CD4-positive, CD25-positive, alpha-beta regulatory T cell (primary cell): ENCODE results near the gene AQP9. TPM values are rescaled to one million over a fixed set of nuclear protein-coding genes. Genes with fewer than 3 reads are reported as not detected.

Source experiments
- ATAC-seq, 2 donors: fragments of 150-1000 bp; cut with Tn5 transposase; one replicate each; pipeline ENCODE4 v1.10.0; 2021; ENCODE audit warnings: low read depth in 2 of 2, moderate number of reproducible peaks in 2 of 2, moderate library complexity in 1 of 2
- DNase-seq, 3 donors: peaks; one replicate each; pipeline versions ENCODE4 v3.0.0 to v3.0.0-alpha.2; 2012 to 2022; ENCODE audit warnings: mixed read lengths in 1 of 3
- H3K27ac ChIP-seq: one replicate; pipeline ENCODE4 v1.7.0; 2013; ENCODE audit warnings: mild to moderate bottlenecking, low read length; ENCODE audit not compliant: insufficient read depth, poor library complexity, severe bottlenecking
- H3K27me3 ChIP-seq: one replicate; pipeline ENCODE4 v1.7.0; 2013; ENCODE audit warnings: low read length; ENCODE audit not compliant: control insufficient read depth, insufficient read depth
- H3K36me3 ChIP-seq: one replicate; pipeline ENCODE4 v1.7.0; 2013; ENCODE audit warnings: mild to moderate bottlenecking, low read length, moderate library complexity; ENCODE audit not compliant: control insufficient read depth, insufficient read depth
- H3K4me1 ChIP-seq: 2 replicates; pipeline ENCODE4 v1.7.0; 2013; ENCODE audit warnings: mild to moderate bottlenecking, low read length; ENCODE audit not compliant: insufficient read depth, control insufficient read depth, poor library complexity, severe bottlenecking
- H3K4me3 ChIP-seq: one replicate; pipeline ENCODE4 v1.7.0; 2013; ENCODE audit warnings: low read depth, mild to moderate bottlenecking, low read length, moderate library complexity
- H3K9me3 ChIP-seq, 2 experiments: 1 replicate in 1 of 2; 2 replicates in 1 of 2; pipeline ENCODE4 v1.7.0; 2013; ENCODE audit warnings: low read length in 2 of 2, mild to moderate bottlenecking in 1 of 2, moderate library complexity in 1 of 2; ENCODE audit not compliant: control insufficient read depth in 2 of 2
- H3K27ac Mint-ChIP-seq, 3 donors: one replicate each; pipeline ENCODE4 v1.8.0; 2020 to 2022; ENCODE audit warnings: mild to moderate bottlenecking in 3 of 3, mixed read lengths in 3 of 3, moderate library complexity in 2 of 3
- H3K27me3 Mint-ChIP-seq: one replicate; pipeline ENCODE4 v1.8.0; 2022; ENCODE audit warnings: mild to moderate bottlenecking, mixed read lengths
- H3K36me3 Mint-ChIP-seq: one replicate; pipeline ENCODE4 v1.8.0; 2020; ENCODE audit warnings: mixed read lengths
- H3K4me1 Mint-ChIP-seq, 4 donors: one replicate each; pipeline ENCODE4 v1.8.0; 2020 to 2022; ENCODE audit warnings: mixed read lengths in 4 of 4, mild to moderate bottlenecking in 1 of 4
- H3K4me3 Mint-ChIP-seq, 4 donors: one replicate each; pipeline ENCODE4 v1.8.0; 2020 to 2022; ENCODE audit warnings: mild to moderate bottlenecking in 4 of 4, mixed read lengths in 4 of 4, moderate library complexity in 3 of 4
- H3K9me3 Mint-ChIP-seq, 7 donors: one replicate each; pipeline ENCODE4 v1.8.0; 2020 to 2022; ENCODE audit warnings: mixed read lengths in 7 of 7, mild to moderate bottlenecking in 3 of 7, moderate library complexity in 2 of 7
- polyA plus RNA-seq, 4 donors: library from polyadenylated mRNA; unstranded; fragments of 300-500 nt; fragmentation: Illumina TruSeq; gene quantifications; one replicate each; pipeline ENCODE4 v1.2.3, GENCODE V29; 2021
- total RNA-seq: library from RNA; stranded (reverse); gene quantifications from one replicate; pipeline ENCODE4 v1.2.3, GENCODE V29; 2022

AQP9 gene
- total and polyA plus RNA-seq, 5 donors from 2014 or later, result 0.11 to 0.26 TPM; not detected in 3

DNA sequence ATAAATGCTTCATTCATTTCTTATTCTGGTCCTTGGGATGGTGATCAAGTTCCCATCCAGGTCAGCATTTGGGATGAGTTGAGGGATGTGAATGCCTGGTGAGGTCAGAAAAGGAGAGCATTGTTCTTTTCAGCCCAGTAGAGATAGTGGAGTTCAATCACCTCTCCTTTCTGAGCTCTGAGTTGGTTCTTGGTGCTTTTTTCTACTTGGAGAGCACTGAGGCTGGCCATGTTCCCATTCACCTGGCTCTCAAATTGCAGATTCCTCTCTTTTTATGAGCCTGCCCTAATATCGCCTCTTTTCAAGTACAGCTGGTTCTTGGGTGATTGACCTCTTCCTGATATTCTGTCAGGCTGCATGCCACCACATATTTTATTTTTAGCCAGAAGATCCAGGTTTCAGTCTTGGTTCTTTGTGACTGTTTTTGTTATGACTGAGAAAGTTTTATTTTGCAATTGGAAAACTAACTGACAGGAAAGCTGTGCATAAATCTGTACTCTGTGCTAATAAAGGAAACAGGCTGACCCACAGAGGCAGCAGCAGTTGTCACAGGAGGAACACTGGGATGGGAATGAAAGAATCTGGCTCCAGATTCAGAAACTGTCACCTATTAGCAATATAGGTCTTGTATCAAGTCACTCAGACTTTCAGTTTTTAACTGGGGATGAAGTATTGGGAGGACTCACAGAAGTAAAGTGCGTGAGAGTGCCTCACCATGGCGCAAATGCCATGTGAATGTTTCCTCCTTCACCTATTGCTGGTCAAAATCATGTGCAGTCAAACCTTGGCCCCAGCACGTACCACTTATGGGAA, 10.7 kb downstream of the AQP9 start:
- ATAC-seq (no peak), DNase-seq (no peak)
- no peaks in the 10 kb centered on the region for H3K4me1 ChIP-seq
- no peaks in the 10 kb centered on the region for H3K36me3 Mint-ChIP-seq
- no peak overlapping the region for H3K4me3 Mint-ChIP-seq
- H3K9me3 ChIP-seq, result no peaks in the 10 kb centered on the region
- no peaks in the 10 kb centered on the region for H3K36me3 ChIP-seq
- H3K27me3 Mint-ChIP-seq, result peaks cover 15% of the 10 kb centered on the region
- H3K27me3 ChIP-seq, result no peaks in the 10 kb centered on the region
- peaks cover 0 to 3% (median 0%) of the 10 kb centered on the region in 7 donors for H3K9me3 Mint-ChIP-seq
- no peak overlapping the region for H3K27ac Mint-ChIP-seq
- no peaks in the 10 kb centered on the region for H3K4me1 Mint-ChIP-seq
- no peak overlapping the region for H3K27ac ChIP-seq
- H3K4me3 ChIP-seq, result no peak overlapping the region

DNA sequence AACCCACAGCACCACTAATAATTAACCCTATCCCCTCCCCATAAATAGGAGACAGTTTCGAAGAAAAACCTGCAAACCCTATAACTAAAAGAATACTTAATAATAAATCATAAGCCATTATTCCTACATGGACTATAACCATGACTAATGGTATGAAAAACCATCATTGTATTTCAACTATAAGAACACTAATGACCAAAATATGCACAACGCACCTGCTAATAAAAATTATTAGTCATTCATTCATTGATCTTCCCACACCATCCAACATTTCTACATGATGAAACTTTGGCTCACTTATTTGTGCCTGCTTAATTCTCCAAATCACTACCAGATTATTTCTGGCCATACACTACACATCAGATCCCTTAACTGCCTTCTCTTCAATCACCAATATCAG, 16.6 kb downstream of the AQP9 start:
- no peaks in the 10 kb centered on the region for H3K36me3 ChIP-seq
- H3K9me3 ChIP-seq, result no peaks in the 10 kb centered on the region
- H3K4me3 ChIP-seq, result no peak overlapping the region
- H3K4me3 Mint-ChIP-seq, result no peak overlapping the region
- H3K27me3 Mint-ChIP-seq, result no peaks in the 10 kb centered on the region
- DNase-seq (no peak), ATAC-seq (no peak)
- no peak overlapping the region for H3K27ac ChIP-seq
- no peaks in the 10 kb centered on the region for H3K9me3 Mint-ChIP-seq
- no peaks in the 10 kb centered on the region for H3K4me1 ChIP-seq
- H3K27ac Mint-ChIP-seq, result no peak overlapping the region
- no peaks in the 10 kb centered on the region for H3K36me3 Mint-ChIP-seq
- H3K4me1 Mint-ChIP-seq, result no peaks in the 10 kb centered on the region
- H3K27me3 ChIP-seq, result no peaks in the 10 kb centered on the region

GRCh38 chr15:58159827-58160386, 21.7 kb downstream of the AQP9 start:
- no peaks in the 10 kb centered on the region for H3K9me3 ChIP-seq
- no peaks in the 10 kb centered on the region for H3K4me1 ChIP-seq
- peaks cover 15% of the 10 kb centered on the region for H3K27me3 ChIP-seq
- Mint-ChIP-seq H3K9me3 (peaks cover 0 to 2% (median 0%) of the 10 kb centered on the region in 7 donors), H3K4me1 (no peaks in the 10 kb centered on the region), H3K4me3 (no peak overlapping the region), H3K27me3 (peaks cover 20% of the 10 kb centered on the region), H3K27ac (no peak overlapping the region), H3K36me3 (no peaks in the 10 kb centered on the region)
- H3K36me3 ChIP-seq, result no peaks in the 10 kb centered on the region
- H3K27ac ChIP-seq, result no peak overlapping the region
- no peak for ATAC-seq
- no peak overlapping the region for H3K4me3 ChIP-seq
- DNase-seq, result no peak

DNA sequence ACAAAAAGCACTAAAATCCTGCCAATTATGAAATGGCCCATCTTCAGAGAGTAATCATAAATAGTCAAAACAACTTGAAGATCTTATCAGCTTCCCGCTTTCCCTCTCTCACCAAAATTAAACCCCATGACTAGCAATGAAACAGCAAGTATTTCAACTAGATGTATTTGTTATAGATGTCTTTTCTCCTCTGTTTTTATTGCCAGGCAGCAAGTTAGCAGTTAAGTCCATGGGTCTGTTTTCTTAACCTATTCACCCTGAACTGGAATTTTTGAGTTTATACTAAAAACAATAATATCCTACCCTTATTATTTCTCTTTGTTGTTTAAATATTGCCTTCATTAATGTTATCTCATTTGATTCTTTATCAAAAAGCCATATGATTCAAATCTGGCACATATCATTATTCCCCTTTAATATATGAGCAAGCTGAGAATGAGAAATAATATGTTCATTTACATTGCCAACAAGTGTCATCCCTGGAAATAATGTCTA, 23.3 kb downstream of the AQP9 start:
- peaks cover 0 to 4% (median 0%) of the 10 kb centered on the region in 7 donors for H3K9me3 Mint-ChIP-seq
- no peak overlapping the region for H3K4me3 Mint-ChIP-seq
- Histone ChIP-seq H3K27me3 (peaks cover 21% of the 10 kb centered on the region), H3K4me3 (no peak overlapping the region), H3K36me3 (no peaks in the 10 kb centered on the region), H3K27ac (no peak overlapping the region), H3K4me1 (no peaks in the 10 kb centered on the region), H3K9me3 (no peaks in the 10 kb centered on the region)
- H3K36me3 Mint-ChIP-seq, result no peaks in the 10 kb centered on the region
- H3K4me1 Mint-ChIP-seq, result no peaks in the 10 kb centered on the region
- no peak overlapping the region for H3K27ac Mint-ChIP-seq
- ATAC-seq, result no peak
- DNase-seq, result no peak
- peaks cover 29% of the 10 kb centered on the region for H3K27me3 Mint-ChIP-seq

- Mint-ChIP-seq H3K27me3 (peaks cover 29% of the 10 kb centered on the region), H3K36me3 (no peaks in the 10 kb centered on the region), H3K4me1 (no peaks in the 10 kb centered on the region), H3K4me3 (peak overlapping the region in 1 of 4 donors; percentile 8), H3K27ac (no peak overlapping the region), H3K9me3 (peaks cover 0 to 4% (median 0%) of the 10 kb centered on the region in 7 donors)
- ATAC-seq (no peak), DNase-seq (no peak)
- no peaks in the 10 kb centered on the region for H3K9me3 ChIP-seq
- no peaks in the 10 kb centered on the region for H3K4me1 ChIP-seq
- no peak overlapping the region for H3K27ac ChIP-seq
- H3K27me3 ChIP-seq, result peaks cover 21% of the 10 kb centered on the region
- H3K4me3 ChIP-seq, result no peak overlapping the region
- H3K36me3 ChIP-seq, result no peaks in the 10 kb centered on the region
Observed at GRCh38 chr15:58163985-58164384, 25.8 kb downstream of the AQP9 start.

DNA sequence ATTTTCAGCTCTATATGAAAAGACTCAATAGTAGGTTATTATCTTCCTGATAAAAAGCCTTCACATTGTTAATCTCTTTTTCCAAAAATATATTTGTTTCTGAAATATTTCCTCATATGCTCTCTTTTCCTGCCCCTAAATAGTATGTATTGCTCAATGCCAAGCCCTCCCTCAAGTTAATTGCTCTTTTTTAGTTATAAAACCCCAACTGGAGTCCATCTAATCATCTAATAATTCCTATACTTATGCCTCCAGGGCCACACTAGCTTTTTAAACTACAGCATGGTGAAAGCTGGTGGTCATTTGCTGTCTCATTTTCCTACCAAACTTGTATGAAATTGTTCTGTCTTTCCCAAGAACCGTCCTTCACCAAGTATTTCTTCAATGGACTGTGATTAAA, 26.7 kb downstream of the AQP9 start:
- no peak for DNase-seq
- Mint-ChIP-seq H3K36me3 (no peaks in the 10 kb centered on the region), H3K4me1 (no peaks in the 10 kb centered on the region), H3K27me3 (peaks cover 30% of the 10 kb centered on the region), H3K4me3 (no peak overlapping the region), H3K27ac (no peak overlapping the region), H3K9me3 (peaks cover 0 to 4% (median 0%) of the 10 kb centered on the region in 7 donors)
- H3K27ac ChIP-seq, result no peak overlapping the region
- no peak for ATAC-seq
- no peaks in the 10 kb centered on the region for H3K4me1 ChIP-seq
- H3K9me3 ChIP-seq, result no peaks in the 10 kb centered on the region
- H3K36me3 ChIP-seq, result no peaks in the 10 kb centered on the region
- H3K4me3 ChIP-seq, result no peak overlapping the region
- H3K27me3 ChIP-seq, result peaks cover 23% of the 10 kb centered on the region

DNA sequence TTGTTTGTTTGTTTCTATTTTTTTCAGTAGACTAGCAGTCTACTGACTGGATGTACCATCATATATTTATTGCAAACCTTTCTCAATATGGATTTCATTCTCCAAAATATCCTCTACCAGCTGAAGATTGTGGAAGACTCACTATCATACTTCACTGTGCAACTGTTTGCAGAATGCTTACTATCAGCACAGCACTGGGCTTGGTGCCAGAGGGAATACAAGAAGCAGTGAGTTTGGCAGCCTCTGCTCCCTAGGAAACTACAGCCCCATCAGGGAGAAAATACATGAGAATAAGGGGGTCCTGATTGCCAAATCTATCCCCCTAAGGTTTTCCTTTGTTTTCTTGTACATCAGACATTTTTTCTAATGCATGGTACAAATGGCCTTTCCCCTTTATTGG, 27.5 kb downstream of the AQP9 start:
- Mint-ChIP-seq H3K4me3 (no peak overlapping the region), H3K27ac (no peak overlapping the region), H3K36me3 (no peaks in the 10 kb centered on the region), H3K9me3 (peaks cover 0 to 4% (median 0%) of the 10 kb centered on the region in 7 donors), H3K4me1 (no peaks in the 10 kb centered on the region), H3K27me3 (peaks cover 33% of the 10 kb centered on the region)
- Histone ChIP-seq H3K27ac (no peak overlapping the region), H3K36me3 (no peaks in the 10 kb centered on the region), H3K27me3 (peaks cover 22% of the 10 kb centered on the region), H3K9me3 (no peaks in the 10 kb centered on the region), H3K4me1 (no peaks in the 10 kb centered on the region), H3K4me3 (no peak overlapping the region)
- no peak for DNase-seq
- no peak for ATAC-seq
